Measurements from ENCODE around the gene DPP7. TPM values are rescaled to one million over a fixed set of nuclear protein-coding genes. Genes with fewer than 3 reads are reported as not detected.

The DPP7 gene
- total and polyA plus RNA-seq, 2 donors from 2014 or later = 164 to 205 TPM

GRCh38 chr9:137080260-137081122 lies 34.0 kb downstream of the DPP7 start:
- H3K4me1 ChIP-seq (ENCODE audit: control insufficient read depth in 2 of 3, insufficient read depth in 2 of 3, low read depth in 1 of 3, low read length in 3 of 3) = peaks cover 0 to 9% (median 0%) of the 10 kb centered on the region in 3 donors
- TF ChIP-seq CTCF (IDR thresholded peaks at IDR 0.05; ENCODE audit: borderline replicate concordance, extremely low read depth, insufficient read depth) = no peak
- H3K36me3 ChIP-seq (ENCODE audit: control insufficient read depth in 2 of 3, insufficient read depth in 3 of 3, low read length in 3 of 3) = peaks cover 0 to 14% (median 6%) of the 10 kb centered on the region in 3 donors
- no peak overlapping the region for H3K27ac ChIP-seq (ENCODE audit: low read depth in 2 of 2, low read length in 2 of 2)
- DNase-seq (peak in 1 of 5 donors; percentile 39), FAIRE-seq (no peak)
- H3K4me3 ChIP-seq (ENCODE audit: low read length in 3 of 3) = no peak overlapping the region
- H3K27me3 ChIP-seq (ENCODE audit: control insufficient read depth, insufficient read depth, low read length) = peaks cover 11% of the 10 kb centered on the region
- H3K9ac ChIP-seq (ENCODE audit: low read length in 3 of 3) = no peak overlapping the region
- H3K9me3 ChIP-seq (ENCODE audit: control insufficient read depth in 2 of 3, insufficient read depth in 1 of 3, low read length in 3 of 3) = no peaks in the 10 kb centered on the region
- intact Hi-C loops (cut with DNase I) = no loop called here

- peak in 1 of 5 donors; percentile 44 for DNase-seq
- TF ChIP-seq CTCF (IDR thresholded peaks at IDR 0.05; ENCODE audit: borderline replicate concordance, extremely low read depth, insufficient read depth) = no peak
- Histone ChIP-seq H3K27me3 (ENCODE audit: control insufficient read depth, insufficient read depth, low read length) (peaks cover 11% of the 10 kb centered on the region), H3K9ac (ENCODE audit: low read length in 3 of 3) (no peak overlapping the region), H3K36me3 (ENCODE audit: control insufficient read depth in 2 of 3, insufficient read depth in 3 of 3, low read length in 3 of 3) (peaks cover 0 to 14% (median 6%) of the 10 kb centered on the region in 3 donors), H3K27ac (ENCODE audit: low read depth in 2 of 2, low read length in 2 of 2) (no peak overlapping the region), H3K9me3 (ENCODE audit: control insufficient read depth in 2 of 3, insufficient read depth in 1 of 3, low read length in 3 of 3) (no peaks in the 10 kb centered on the region), H3K4me1 (ENCODE audit: control insufficient read depth in 2 of 3, insufficient read depth in 2 of 3, low read depth in 1 of 3, low read length in 3 of 3) (peaks cover 0 to 9% (median 0%) of the 10 kb centered on the region in 3 donors), H3K4me3 (ENCODE audit: low read length in 3 of 3) (no peak overlapping the region)
- intact Hi-C loops (cut with DNase I) = no loop called here
- no peak for FAIRE-seq
Observed at GRCh38 chr9:137079401-137079787, 35.1 kb downstream of the DPP7 start.

DNA sequence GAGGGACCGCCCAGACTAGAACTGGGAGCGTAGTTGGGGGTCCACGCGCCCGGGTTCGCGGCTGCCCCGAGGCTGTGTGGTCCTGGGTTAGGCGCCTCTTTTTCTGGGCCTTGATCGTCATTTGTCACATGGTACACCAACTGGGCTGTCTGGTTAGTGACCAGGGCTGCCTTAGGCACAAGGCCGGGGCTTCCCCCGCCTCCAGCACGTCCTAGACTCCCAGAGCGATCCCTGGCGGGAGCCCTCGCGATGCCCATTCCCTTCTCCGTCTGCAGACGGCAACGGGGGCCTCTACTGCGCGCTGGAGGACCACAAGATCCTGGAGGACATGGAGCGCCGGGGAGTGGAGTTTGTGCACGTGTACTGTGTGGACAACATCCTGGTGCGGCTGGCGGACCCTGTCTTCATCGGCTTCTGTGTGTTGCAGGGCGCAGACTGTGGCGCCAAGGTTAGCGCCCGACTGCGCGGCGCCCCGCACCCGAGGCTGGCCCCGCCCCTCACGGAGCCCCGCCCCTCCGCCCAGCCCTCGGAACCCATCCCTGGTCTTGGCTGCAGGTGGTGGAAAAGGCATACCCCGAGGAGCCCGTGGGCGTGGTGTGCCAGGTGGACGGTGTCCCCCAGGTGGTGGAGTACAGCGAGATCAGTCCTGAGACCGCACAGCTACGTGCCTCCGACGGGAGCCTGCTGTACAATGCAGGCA lies 35.7 kb downstream of the DPP7 start:
- Histone ChIP-seq H3K9ac (ENCODE audit: low read length in 3 of 3) (peak overlapping the region in 1 of 3 donors; percentile 4), H3K4me1 (ENCODE audit: control insufficient read depth in 2 of 3, insufficient read depth in 2 of 3, low read depth in 1 of 3, low read length in 3 of 3) (peaks cover 0 to 9% (median 0%) of the 10 kb centered on the region in 3 donors), H3K27ac (ENCODE audit: low read depth in 2 of 2, low read length in 2 of 2) (no peak overlapping the region), H3K4me3 (ENCODE audit: low read length in 3 of 3) (peak overlapping the region in 1 of 3 donors; percentile 61), H3K9me3 (ENCODE audit: control insufficient read depth in 2 of 3, insufficient read depth in 1 of 3, low read length in 3 of 3) (no peaks in the 10 kb centered on the region), H3K36me3 (ENCODE audit: control insufficient read depth in 2 of 3, insufficient read depth in 3 of 3, low read length in 3 of 3) (peaks cover 0 to 14% (median 6%) of the 10 kb centered on the region in 3 donors), H3K27me3 (ENCODE audit: control insufficient read depth, insufficient read depth, low read length) (peaks cover 11% of the 10 kb centered on the region)
- FAIRE-seq (no peak), DNase-seq (peak in 2 of 5 donors; percentile 14 to 63)
- TF ChIP-seq CTCF (IDR thresholded peaks at IDR 0.05; ENCODE audit: borderline replicate concordance, extremely low read depth, insufficient read depth) = no peak
- intact Hi-C loops (cut with DNase I) = no loop called here
